HepG2 (cell line): ENCODE measurements around the gene PDCD11. TPM values are rescaled to one million over a fixed set of nuclear protein-coding genes. Genes with fewer than 3 reads are reported as not detected.

Source experiments
- MED13 ChIP-seq: sonication (generic); formaldehyde crosslinking; IDR thresholded peaks from 2 replicates; pipeline ENCODE4 v1.5.0; 2020; ENCODE audit warnings: missing genetic modification reagents
- MYPOP ChIP-seq: sonication (generic); formaldehyde crosslinking; IDR thresholded peaks from 2 replicates; pipeline ENCODE4 v1.8.1; 2023; ENCODE audit warnings: mild to moderate bottlenecking, moderate library complexity, missing genetic modification reagents
- NFE2 ChIP-seq: sonication (generic); formaldehyde crosslinking; IDR thresholded peaks from 2 replicates; pipeline ENCODE4 v1.4.0; 2020; ENCODE audit warnings: missing genetic modification reagents
- NFRKB ChIP-seq: fragments of 450-650 bp; IDR thresholded peaks from 2 replicates; pipeline ENCODE4 v1.6.1; 2017
- NFYB ChIP-seq: sonication (generic); formaldehyde crosslinking; IDR thresholded peaks from 2 replicates; pipeline ENCODE4 v1.4.0; 2020; ENCODE audit warnings: missing genetic modification reagents
- PLSCR1 ChIP-seq: sonication (generic); formaldehyde crosslinking; IDR thresholded peaks from 2 replicates; pipeline ENCODE4 v1.5.0; 2020; ENCODE audit warnings: missing genetic modification reagents, mild to moderate bottlenecking, borderline replicate concordance
- RNF2 ChIP-seq: fragments of 450-650 bp; conservative IDR thresholded peaks from 2 replicates; pipeline ENCODE4 v1.6.1; 2016; ENCODE audit warnings: low read depth
- SPEN ChIP-seq: sonication (generic); formaldehyde crosslinking; IDR thresholded peaks from 2 replicates; pipeline ENCODE4 v1.5.1; 2020; ENCODE audit warnings: low read depth, mild to moderate bottlenecking, missing genetic modification reagents
- SSRP1 ChIP-seq: IDR thresholded peaks from 2 replicates; pipeline ENCODE4 v1.6.1; 2016; ENCODE audit warnings: control low read depth
- U2AF2 ChIP-seq: fragments of 200-400 bp; formaldehyde crosslinking; IDR thresholded peaks from 2 replicates; pipeline ENCODE4 v1.6.1; 2017; ENCODE audit warnings: low read depth, mild to moderate bottlenecking, low read length
- ZNF512B ChIP-seq: sonication (generic); formaldehyde crosslinking; IDR thresholded peaks from 2 replicates; pipeline ENCODE4 v1.5.1; 2020; ENCODE audit warnings: missing genetic modification reagents, mild to moderate bottlenecking, borderline replicate concordance
- ZNF773 ChIP-seq: sonication (generic); formaldehyde crosslinking; IDR thresholded peaks from 2 replicates; pipeline ENCODE4 v1.4.0; 2020; ENCODE audit warnings: missing genetic modification reagents, borderline replicate concordance
- polyA plus RNA-seq, 8 experiments: library from polyadenylated mRNA; depleted of rRNA in 3 of 8; stranded (reverse) in 7 of 8; unstranded in 1 of 8; fragments of >200 nt; fragmentation: Illumina TruSeq in 4 of 8; extraction: Trizol in 4 of 8; gene quantifications; 2 replicates each; pipeline versions ENCODE4 v1.2.1 to v1.2.3, GENCODE V29; 2011 to 2016; ENCODE audit warnings: low read depth in 4 of 8, missing spikeins in 1 of 8, mixed read lengths in 1 of 8; ENCODE audit not compliant: insufficient read depth in 1 of 8
- total RNA-seq, 5 experiments: library from RNA; depleted of rRNA; stranded (reverse); fragments of >200 nt; fragmentation: Illumina TruSeq; extraction: Trizol; gene quantifications; 2 replicates each; pipeline ENCODE4 v1.2.3, GENCODE V29; 2016; ENCODE audit warnings: low read depth in 1 of 5
- TF ChIP-seq, protein P1 (sequence below): sonication (generic); formaldehyde crosslinking; IDR thresholded peaks from 2 replicates; pipeline ENCODE4 v1.5.0; 2020; ENCODE audit warnings: mild to moderate bottlenecking, missing genetic modification reagents, borderline replicate concordance
- TF ChIP-seq, protein P2 (sequence below): sonication (generic); formaldehyde crosslinking; IDR thresholded peaks from 2 replicates; pipeline ENCODE4 v1.8.1; 2023; ENCODE audit warnings: mild to moderate bottlenecking, missing genetic modification reagents

The PDCD11 gene
- total and polyA plus RNA-seq, 2 of the 13 experiments (the other 11 are each of a cell fraction or from before 2014, with no cell fraction given) = 12.8 to 52.8 TPM

DNA sequence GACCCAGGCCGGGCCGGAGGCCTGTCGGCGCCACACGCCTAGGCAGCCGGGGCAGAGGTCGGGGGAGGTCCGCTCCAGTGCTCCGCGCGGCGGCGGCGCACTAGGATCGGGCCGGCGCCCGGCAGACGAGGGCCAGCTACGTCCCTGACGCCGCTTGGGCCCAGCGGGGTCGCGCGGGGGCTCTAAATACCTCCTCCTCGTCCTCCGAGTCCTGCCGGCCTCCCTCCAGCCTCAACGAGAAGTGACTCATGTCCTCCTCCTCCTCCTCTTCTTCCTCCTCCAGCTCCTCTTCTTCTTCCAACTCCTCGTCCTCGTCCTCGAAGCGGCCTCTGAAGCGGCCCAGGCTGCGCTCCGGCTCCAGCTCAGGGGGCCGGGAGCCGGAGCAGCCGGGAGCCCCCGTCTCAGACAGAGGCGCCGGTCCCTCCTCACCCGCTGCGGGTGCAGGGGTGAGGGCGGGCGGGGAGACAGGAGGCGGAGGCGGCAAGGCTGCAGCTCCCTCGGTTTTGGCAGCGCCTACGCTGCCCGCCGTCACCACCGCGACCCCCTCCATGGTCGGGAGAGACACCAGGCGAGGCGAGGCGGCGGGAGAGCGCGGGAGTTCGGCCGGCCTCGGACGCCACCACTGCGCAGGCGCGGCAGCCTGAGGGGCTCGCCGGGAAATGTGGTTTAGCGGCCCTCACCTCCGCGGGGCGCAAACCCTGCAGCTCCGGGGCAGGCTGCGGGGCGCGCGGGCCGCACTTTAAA is 45.7 kb upstream of the PDCD11 start, which contains the start of gene PCGF6 (continued):
- TF ChIP-seq, protein P1, sequence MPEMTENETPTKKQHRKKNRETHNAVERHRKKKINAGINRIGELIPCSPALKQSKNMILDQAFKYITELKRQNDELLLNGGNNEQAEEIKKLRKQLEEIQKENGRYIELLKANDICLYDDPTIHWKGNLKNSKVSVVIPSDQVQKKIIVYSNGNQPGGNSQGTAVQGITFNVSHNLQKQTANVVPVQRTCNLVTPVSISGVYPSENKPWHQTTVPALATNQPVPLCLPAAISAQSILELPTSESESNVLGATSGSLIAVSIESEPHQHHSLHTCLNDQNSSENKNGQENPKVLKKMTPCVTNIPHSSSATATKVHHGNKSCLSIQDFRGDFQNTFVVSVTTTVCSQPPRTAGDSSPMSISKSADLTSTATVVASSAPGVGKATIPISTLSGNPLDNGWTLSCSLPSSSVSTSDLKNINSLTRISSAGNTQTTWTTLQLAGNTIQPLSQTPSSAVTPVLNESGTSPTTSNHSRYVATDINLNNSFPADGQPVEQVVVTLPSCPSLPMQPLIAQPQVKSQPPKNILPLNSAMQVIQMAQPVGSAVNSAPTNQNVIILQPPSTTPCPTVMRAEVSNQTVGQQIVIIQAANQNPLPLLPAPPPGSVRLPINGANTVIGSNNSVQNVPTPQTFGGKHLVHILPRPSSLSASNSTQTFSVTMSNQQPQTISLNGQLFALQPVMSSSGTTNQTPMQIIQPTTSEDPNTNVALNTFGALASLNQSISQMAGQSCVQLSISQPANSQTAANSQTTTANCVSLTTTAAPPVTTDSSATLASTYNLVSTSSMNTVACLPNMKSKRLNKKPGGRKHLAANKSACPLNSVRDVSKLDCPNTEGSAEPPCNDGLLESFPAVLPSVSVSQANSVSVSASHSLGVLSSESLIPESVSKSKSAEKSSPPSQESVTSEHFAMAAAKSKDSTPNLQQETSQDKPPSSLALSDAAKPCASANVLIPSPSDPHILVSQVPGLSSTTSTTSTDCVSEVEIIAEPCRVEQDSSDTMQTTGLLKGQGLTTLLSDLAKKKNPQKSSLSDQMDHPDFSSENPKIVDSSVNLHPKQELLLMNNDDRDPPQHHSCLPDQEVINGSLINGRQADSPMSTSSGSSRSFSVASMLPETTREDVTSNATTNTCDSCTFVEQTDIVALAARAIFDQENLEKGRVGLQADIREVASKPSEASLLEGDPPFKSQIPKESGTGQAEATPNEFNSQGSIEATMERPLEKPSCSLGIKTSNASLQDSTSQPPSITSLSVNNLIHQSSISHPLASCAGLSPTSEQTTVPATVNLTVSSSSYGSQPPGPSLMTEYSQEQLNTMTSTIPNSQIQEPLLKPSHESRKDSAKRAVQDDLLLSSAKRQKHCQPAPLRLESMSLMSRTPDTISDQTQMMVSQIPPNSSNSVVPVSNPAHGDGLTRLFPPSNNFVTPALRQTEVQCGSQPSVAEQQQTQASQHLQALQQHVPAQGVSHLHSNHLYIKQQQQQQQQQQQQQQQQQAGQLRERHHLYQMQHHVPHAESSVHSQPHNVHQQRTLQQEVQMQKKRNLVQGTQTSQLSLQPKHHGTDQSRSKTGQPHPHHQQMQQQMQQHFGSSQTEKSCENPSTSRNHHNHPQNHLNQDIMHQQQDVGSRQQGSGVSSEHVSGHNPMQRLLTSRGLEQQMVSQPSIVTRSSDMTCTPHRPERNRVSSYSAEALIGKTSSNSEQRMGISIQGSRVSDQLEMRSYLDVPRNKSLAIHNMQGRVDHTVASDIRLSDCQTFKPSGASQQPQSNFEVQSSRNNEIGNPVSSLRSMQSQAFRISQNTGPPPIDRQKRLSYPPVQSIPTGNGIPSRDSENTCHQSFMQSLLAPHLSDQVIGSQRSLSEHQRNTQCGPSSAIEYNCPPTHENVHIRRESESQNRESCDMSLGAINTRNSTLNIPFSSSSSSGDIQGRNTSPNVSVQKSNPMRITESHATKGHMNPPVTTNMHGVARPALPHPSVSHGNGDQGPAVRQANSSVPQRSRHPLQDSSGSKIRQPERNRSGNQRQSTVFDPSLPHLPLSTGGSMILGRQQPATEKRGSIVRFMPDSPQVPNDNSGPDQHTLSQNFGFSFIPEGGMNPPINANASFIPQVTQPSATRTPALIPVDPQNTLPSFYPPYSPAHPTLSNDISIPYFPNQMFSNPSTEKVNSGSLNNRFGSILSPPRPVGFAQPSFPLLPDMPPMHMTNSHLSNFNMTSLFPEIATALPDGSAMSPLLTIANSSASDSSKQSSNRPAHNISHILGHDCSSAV (CRISPR knock-in tag) = no peak
- TF ChIP-seq PLSCR1 (CRISPR knock-in tag) (no peak), ZNF773 (no peak), NFE2 (CRISPR knock-in tag) (no peak), U2AF2 (no peak), MYPOP (CRISPR knock-in tag) (peak; percentile 93), MED13 (CRISPR knock-in tag) (0 out of 2 replicates have a peak, but pooled peaks have one; percentile 31), RNF2 (peak; percentile 62; the same call in 1 of the 2 replicates), SSRP1 (CRISPR knock-in tag) (no peak), SPEN (CRISPR knock-in tag) (peak; percentile 65; the same call in 1 of the 2 replicates), ZNF512B (no peak), NFYB (CRISPR knock-in tag) (no peak), NFRKB (no peak)
- TF ChIP-seq, protein P2, sequence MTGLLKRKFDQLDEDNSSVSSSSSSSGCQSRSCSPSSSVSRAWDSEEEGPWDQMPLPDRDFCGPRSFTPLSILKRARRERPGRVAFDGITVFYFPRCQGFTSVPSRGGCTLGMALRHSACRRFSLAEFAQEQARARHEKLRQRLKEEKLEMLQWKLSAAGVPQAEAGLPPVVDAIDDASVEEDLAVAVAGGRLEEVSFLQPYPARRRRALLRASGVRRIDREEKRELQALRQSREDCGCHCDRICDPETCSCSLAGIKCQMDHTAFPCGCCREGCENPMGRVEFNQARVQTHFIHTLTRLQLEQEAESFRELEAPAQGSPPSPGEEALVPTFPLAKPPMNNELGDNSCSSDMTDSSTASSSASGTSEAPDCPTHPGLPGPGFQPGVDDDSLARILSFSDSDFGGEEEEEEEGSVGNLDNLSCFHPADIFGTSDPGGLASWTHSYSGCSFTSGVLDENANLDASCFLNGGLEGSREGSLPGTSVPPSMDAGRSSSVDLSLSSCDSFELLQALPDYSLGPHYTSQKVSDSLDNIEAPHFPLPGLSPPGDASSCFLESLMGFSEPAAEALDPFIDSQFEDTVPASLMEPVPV (CRISPR knock-in tag) = no peak
